HepG2 (cell line): Measurements from ENCODE around the gene STIM1. TPM values are rescaled to one million over a fixed set of nuclear protein-coding genes. Genes with fewer than 3 reads are reported as not detected.

Source experiments
- BCL6 ChIP-seq: IDR thresholded peaks from 2 replicates; pipeline ENCODE4 v1.6.1; 2016; ENCODE audit warnings: missing genetic modification reagents, missing compliant biosample characterization
- NR2F6 ChIP-seq, 2 experiments: IDR thresholded peaks; 2 replicates each; pipeline ENCODE4 v1.6.1; 2016; ENCODE audit warnings: antibody characterized with exemption in 1 of 2, mild to moderate bottlenecking in 1 of 2
- NR3C1 ChIP-seq: sonication (generic); formaldehyde crosslinking; IDR thresholded peaks from 2 replicates; pipeline ENCODE4 v1.4.0; 2020; ENCODE audit warnings: missing genetic modification reagents
- POGZ ChIP-seq: sonication (generic); formaldehyde crosslinking; IDR thresholded peaks from 2 replicates; pipeline ENCODE4 v1.4.0; 2020; ENCODE audit warnings: mild to moderate bottlenecking, missing genetic modification reagents
- RARA ChIP-seq: IDR thresholded peaks from 2 replicates; pipeline ENCODE4 v1.6.1; 2016; ENCODE audit warnings: missing genetic modification reagents, missing compliant biosample characterization
- REPIN1 ChIP-seq: sonication (generic); formaldehyde crosslinking; IDR thresholded peaks from 2 replicates; pipeline ENCODE4 v1.8.0; 2022; ENCODE audit warnings: missing genetic modification reagents, low read depth, mild to moderate bottlenecking, borderline replicate concordance
- SMC3 ChIP-seq: IDR thresholded peaks from 2 replicates; pipeline ENCODE4 v1.6.1; 2011; ENCODE audit warnings: low read length, improper control_type of control experiment
- SUZ12 ChIP-seq: fragments of 150-350 bp; IDR thresholded peaks from 2 replicates; pipeline ENCODE4 v1.6.1; 2014; ENCODE audit warnings: low read depth, low read length
- ZFX ChIP-seq: sonication (generic); formaldehyde crosslinking; IDR thresholded peaks from 2 replicates; pipeline ENCODE4 v1.4.0; 2020; ENCODE audit warnings: mild to moderate bottlenecking, low read depth, missing genetic modification reagents, moderate library complexity
- ZNF44 ChIP-seq: sonication (generic); formaldehyde crosslinking; IDR thresholded peaks from 2 replicates; pipeline ENCODE4 v1.5.1; 2020; ENCODE audit warnings: mild to moderate bottlenecking, missing genetic modification reagents
- polyA plus RNA-seq, 8 experiments: library from polyadenylated mRNA; depleted of rRNA in 3 of 8; stranded (reverse) in 7 of 8; unstranded in 1 of 8; fragments of >200 nt; fragmentation: Illumina TruSeq in 4 of 8; extraction: Trizol in 4 of 8; gene quantifications; 2 replicates each; pipeline versions ENCODE4 v1.2.1 to v1.2.3, GENCODE V29; 2011 to 2016; ENCODE audit warnings: low read depth in 4 of 8, missing spikeins in 1 of 8, mixed read lengths in 1 of 8; ENCODE audit not compliant: insufficient read depth in 1 of 8
- total RNA-seq, 5 experiments: library from RNA; depleted of rRNA; stranded (reverse); fragments of >200 nt; fragmentation: Illumina TruSeq; extraction: Trizol; gene quantifications; 2 replicates each; pipeline ENCODE4 v1.2.3, GENCODE V29; 2016; ENCODE audit warnings: low read depth in 1 of 5
- TF ChIP-seq, protein P1 (sequence below): sonication (generic); formaldehyde crosslinking; IDR thresholded peaks from 2 replicates; pipeline ENCODE4 v1.4.0; 2020; ENCODE audit warnings: missing genetic modification reagents, mild to moderate bottlenecking, borderline replicate concordance
- TF ChIP-seq, protein P2 (sequence below), 2 experiments: fragments of 450-650 bp in 1 of 2; sonication (generic) in 1 of 2; formaldehyde crosslinking; IDR thresholded peaks; 2 replicates each; pipeline versions ENCODE4 v1.5.0 to v1.8.0; 2020 to 2022; ENCODE audit warnings: mild to moderate bottlenecking in 1 of 2, missing genetic modification reagents in 1 of 2
- TF ChIP-seq, protein P3 (sequence below): IDR thresholded peaks from 2 replicates; pipeline ENCODE4 v1.6.1; 2012; ENCODE audit warnings: low read depth, low read length, improper control_type of control experiment
- TF ChIP-seq, protein P4 (sequence below): sonication (generic); formaldehyde crosslinking; IDR thresholded peaks from 2 replicates; pipeline ENCODE4 v1.4.0; 2020; ENCODE audit warnings: missing genetic modification reagents
- TF ChIP-seq, protein P5 (sequence below), 2 experiments: sonication (generic) in 1 of 2; formaldehyde crosslinking in 1 of 2; IDR thresholded peaks; 2 replicates each; pipeline versions ENCODE4 v1.4.0 to v1.6.1; 2018 to 2020; ENCODE audit warnings: missing genetic modification reagents in 2 of 2, borderline replicate concordance in 1 of 2, low read depth in 1 of 2, mild to moderate bottlenecking in 1 of 2, missing biosample characterization in 1 of 2

The STIM1 gene
- total and polyA plus RNA-seq, 2 of the 13 experiments (the other 11 are each of a cell fraction or from before 2014, with no cell fraction given), result 19.2 to 28.5 TPM

DNA sequence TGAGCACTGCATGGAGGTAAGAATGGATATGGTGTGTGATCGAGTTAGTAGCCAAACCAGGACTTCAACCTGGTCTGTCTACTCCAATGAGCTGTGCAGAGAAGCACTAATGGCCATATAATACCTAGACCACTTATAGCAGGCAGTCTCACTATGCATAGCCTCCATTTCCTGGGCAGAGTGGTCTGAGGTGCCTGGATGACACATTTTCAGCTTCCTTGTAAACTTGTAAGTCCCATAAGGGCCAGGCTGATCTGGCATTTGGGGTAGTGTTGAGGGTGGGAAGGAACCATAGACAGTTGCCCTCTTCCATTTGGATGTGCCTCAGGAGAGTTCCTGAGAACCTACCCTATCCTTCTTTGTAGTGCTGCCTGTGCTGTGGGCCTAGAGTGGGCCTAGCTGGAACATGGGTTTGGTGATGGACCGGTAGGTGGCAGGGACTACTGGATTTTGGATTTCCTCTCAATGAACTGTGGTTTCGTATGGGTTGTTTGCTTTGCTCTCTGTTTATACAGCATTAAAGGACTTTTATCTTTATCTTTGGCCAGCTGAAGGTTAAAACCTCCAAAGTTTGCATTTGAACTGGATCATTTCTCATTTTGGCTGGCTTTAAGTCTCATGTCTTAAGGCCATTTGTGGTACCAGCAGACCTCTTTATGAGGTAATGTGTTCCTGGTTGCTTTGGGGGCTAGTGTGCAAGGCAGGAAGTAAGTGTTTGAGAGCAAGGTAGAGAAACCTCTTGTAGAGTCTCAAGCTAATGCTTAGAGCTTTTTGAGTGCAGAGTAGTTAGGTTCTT, 86.9 kb downstream of the STIM1 start (continued):
- TF ChIP-seq, protein P1, sequence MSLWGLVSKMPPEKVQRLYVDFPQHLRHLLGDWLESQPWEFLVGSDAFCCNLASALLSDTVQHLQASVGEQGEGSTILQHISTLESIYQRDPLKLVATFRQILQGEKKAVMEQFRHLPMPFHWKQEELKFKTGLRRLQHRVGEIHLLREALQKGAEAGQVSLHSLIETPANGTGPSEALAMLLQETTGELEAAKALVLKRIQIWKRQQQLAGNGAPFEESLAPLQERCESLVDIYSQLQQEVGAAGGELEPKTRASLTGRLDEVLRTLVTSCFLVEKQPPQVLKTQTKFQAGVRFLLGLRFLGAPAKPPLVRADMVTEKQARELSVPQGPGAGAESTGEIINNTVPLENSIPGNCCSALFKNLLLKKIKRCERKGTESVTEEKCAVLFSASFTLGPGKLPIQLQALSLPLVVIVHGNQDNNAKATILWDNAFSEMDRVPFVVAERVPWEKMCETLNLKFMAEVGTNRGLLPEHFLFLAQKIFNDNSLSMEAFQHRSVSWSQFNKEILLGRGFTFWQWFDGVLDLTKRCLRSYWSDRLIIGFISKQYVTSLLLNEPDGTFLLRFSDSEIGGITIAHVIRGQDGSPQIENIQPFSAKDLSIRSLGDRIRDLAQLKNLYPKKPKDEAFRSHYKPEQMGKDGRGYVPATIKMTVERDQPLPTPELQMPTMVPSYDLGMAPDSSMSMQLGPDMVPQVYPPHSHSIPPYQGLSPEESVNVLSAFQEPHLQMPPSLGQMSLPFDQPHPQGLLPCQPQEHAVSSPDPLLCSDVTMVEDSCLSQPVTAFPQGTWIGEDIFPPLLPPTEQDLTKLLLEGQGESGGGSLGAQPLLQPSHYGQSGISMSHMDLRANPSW (CRISPR knock-in tag), result 0 out of 2 replicates have a peak, but pooled peaks have one; percentile 41
- TF ChIP-seq RARA (CRISPR knock-in tag) (peak; percentile 49; the same call in 1 of the 2 replicates), POGZ (CRISPR knock-in tag) (peak; percentile 53), BCL6 (CRISPR knock-in tag) (peak; percentile 65), SMC3 (peak; percentile 70), REPIN1 (CRISPR knock-in tag) (0 out of 2 replicates have a peak, but pooled peaks have one; percentile 52), SUZ12 (no peak), ZFX (peak; percentile 72), NR2F6 (IDR thresholded peaks at IDR 0.05) (peak; percentile 57; the same call in 1 of the 2 replicates), NR2F6 (CRISPR knock-in tag; IDR thresholded peaks at IDR 0.05) (peak; percentile 60), NR3C1 (CRISPR knock-in tag) (no peak), ZNF44 (CRISPR knock-in tag) (peak; percentile 74; the same call in 1 of the 2 replicates)
- TF ChIP-seq, protein P2, sequence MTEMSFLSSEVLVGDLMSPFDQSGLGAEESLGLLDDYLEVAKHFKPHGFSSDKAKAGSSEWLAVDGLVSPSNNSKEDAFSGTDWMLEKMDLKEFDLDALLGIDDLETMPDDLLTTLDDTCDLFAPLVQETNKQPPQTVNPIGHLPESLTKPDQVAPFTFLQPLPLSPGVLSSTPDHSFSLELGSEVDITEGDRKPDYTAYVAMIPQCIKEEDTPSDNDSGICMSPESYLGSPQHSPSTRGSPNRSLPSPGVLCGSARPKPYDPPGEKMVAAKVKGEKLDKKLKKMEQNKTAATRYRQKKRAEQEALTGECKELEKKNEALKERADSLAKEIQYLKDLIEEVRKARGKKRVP (CRISPR knock-in tag; IDR thresholded peaks at IDR 0.05), result 0 out of 4 replicates have a peak, but pooled peaks of 1 of the 2 experiments have one; percentile 13
- TF ChIP-seq, protein P3, sequence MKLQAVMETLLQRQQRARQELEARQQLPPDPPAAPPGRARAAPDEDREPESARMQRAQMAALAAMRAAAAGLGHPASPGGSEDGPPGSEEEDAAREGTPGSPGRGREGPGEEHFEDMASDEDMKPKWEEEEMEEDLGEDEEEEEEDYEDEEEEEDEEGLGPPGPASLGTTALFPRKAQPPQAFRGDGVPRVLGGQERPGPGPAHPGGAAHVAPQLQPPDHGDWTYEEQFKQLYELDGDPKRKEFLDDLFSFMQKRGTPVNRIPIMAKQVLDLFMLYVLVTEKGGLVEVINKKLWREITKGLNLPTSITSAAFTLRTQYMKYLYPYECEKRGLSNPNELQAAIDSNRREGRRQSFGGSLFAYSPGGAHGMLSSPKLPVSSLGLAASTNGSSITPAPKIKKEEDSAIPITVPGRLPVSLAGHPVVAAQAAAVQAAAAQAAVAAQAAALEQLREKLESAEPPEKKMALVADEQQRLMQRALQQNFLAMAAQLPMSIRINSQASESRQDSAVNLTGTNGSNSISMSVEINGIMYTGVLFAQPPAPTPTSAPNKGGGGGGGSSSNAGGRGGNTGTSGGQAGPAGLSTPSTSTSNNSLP, result peak; percentile 47; the same call in 1 of the 2 replicates
- TF ChIP-seq, protein P4, sequence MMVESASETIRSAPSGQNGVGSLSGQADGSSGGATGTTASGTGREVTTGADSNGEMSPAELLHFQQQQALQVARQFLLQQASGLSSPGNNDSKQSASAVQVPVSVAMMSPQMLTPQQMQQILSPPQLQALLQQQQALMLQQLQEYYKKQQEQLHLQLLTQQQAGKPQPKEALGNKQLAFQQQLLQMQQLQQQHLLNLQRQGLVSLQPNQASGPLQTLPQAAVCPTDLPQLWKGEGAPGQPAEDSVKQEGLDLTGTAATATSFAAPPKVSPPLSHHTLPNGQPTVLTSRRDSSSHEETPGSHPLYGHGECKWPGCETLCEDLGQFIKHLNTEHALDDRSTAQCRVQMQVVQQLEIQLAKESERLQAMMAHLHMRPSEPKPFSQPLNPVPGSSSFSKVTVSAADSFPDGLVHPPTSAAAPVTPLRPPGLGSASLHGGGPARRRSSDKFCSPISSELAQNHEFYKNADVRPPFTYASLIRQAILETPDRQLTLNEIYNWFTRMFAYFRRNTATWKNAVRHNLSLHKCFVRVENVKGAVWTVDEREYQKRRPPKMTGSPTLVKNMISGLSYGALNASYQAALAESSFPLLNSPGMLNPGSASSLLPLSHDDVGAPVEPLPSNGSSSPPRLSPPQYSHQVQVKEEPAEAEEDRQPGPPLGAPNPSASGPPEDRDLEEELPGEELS (CRISPR knock-in tag), result peak; percentile 69; the same call in 1 of the 2 replicates
- TF ChIP-seq, protein P5, sequence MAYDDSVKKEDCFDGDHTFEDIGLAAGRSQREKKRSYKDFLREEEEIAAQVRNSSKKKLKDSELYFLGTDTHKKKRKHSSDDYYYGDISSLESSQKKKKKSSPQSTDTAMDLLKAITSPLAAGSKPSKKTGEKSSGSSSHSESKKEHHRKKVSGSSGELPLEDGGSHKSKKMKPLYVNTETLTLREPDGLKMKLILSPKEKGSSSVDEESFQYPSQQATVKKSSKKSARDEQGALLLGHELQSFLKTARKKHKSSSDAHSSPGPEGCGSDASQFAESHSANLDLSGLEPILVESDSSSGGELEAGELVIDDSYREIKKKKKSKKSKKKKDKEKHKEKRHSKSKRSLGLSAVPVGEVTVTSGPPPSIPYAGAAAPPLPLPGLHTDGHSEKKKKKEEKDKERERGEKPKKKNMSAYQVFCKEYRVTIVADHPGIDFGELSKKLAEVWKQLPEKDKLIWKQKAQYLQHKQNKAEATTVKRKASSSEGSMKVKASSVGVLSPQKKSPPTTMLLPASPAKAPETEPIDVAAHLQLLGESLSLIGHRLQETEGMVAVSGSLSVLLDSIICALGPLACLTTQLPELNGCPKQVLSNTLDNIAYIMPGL (CRISPR knock-in tag; IDR thresholded peaks at IDR 0.05; ENCODE audit: borderline replicate concordance in 1 of 2, low read depth in 1 of 2), result peak in 1 of 2 experiments; percentile 22; a peak in 1 of 4 replicates
